ENCODE data around the gene NPPA.
"Not testable (repeated sequence)": the region's sequence is repeated elsewhere in the genome, so short reads cannot be mapped to it uniquely, and the experiment has no call there.

The NPPA gene

GRCh38 chr1:11805422-11806306, 41.9 kb downstream of the NPPA start, which contains the start of the genes CLCN6 and MTHFR:
TSS of gene CLCN6 (plus strand) at chr1:11806191. CDS start at chr1:11806263, 72 bp downstream.
TSS of gene MTHFR (minus strand) at chr1:11805964. CDS start at chr1:11803116, 2,848 bp downstream.
- DNase-seq, result peak; percentile 98

GRCh38 chr1:11804666-11805421, 42.7 kb downstream of the NPPA start:
- DNase-seq, result peak; percentile 29

- DNase-seq, result not testable (repeated sequence)
Observed at GRCh38 chr1:11803924-11804665, 43.5 kb downstream of the NPPA start.

DNA sequence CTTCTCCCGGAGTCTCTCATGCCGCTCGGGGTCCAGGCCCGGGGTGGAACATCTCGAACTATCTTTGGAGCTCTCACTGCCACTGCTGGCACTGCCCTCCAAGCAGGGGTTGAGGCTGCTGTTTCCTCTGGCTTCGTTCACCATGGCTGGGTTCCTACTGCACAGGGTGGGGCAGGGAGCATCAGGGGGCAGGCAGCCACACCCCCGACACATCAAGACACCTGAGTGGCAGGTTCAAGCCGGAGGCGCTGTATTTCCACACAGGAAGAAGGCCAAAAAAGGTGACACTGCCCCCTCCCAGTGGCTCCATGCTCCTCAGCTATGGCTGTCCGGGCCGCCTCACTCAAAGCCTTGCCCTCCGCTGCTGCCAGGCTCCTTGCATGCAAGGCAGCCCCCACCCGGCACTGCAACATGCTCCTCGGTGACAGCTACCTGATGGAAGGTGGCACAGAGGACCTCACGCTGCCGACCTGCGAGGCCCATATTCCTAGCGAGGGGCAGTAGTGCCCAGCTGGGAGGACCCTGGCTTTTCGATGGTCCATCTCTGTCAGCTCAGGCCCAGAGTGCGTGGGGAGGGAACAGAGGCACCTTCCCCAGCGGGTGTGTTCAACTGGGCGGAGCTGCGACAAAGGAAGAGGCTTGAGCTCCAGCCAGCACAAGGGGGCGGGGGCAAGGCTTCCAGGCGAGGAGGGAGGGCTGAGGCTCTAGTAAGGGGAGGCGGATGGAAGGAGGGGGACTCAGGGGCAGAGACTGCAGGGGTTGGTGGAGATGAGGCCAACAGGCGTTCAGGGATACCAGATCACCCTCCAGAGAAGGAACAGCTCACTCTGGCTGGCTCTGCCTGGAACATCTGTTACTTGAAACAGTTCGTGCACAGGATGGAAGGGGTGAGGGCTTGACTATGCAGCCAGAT, 44.4 kb downstream of the NPPA start:
- DNase-seq, result peak; percentile 88

GRCh38 chr1:11802616-11802972, 45.0 kb downstream of the NPPA start:
- no peak for DNase-seq

GRCh38 chr1:11800756-11801433, 46.7 kb downstream of the NPPA start:
- DNase-seq, result no peak

DNA sequence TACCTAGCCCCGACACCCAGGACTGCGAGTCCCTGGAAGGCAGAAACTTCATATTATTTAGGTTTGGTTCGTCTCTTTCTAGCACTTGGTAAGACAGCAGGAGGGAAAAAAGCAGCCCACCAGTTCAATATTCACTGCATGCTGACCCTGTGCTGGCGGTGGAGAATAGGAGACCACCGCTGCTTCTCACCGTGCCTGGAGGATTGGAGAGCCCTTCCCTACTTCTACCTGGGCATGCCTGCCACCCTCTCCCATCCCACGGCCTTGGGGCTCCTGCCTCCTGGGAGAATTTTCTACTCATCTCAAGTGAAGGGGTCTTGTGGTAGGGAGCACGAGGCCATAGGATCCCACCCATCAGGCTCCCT, 47.2 kb downstream of the NPPA start:
- DNase-seq, result no peak

- no peak for DNase-seq
Observed at GRCh38 chr1:11799896-11800295, 47.7 kb downstream of the NPPA start.

GRCh38 chr1:11799099-11799498, 48.5 kb downstream of the NPPA start:
- no peak for DNase-seq

- DNase-seq, result no peak
Observed at GRCh38 chr1:11797525-11798216, 49.9 kb downstream of the NPPA start.

DNA sequence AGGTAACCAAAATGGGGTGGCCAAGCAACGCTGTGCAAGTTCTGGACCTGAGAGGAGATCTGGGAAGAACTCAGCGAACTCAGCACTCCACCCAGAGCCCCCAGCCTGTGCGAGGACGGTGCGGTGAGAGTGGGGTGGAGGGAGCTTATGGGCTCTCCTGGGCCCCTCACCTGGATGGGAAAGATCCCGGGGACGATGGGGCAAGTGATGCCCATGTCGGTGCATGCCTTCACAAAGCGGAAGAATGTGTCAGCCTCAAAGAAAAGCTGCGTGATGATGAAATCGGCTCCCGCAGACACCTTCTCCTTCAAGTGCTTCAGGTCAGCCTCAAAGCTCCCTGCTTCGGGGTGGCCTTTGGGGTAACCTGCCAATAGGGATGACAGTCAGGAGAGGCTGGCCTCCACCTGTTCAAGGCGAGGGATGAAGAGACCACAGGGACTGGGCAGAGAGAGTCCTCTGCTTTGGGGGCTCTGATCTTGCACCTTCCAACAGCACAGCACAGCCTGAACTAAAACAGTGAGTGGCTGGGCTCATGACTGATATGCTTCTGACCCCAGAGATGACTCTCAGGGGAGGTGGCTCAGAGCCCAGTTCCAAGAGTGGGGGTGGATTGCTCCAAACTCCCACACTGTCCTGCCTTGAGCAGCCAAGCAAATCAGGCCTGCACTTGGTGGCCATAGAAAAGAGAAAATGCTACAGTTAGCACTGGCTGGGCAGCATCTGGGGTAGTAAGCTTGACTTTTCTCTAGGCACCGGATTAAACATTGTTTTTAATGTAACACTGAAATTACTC, 51.4 kb downstream of the NPPA start:
- DNase-seq, result no peak
